Right lobe of liver (tissue), 6 donors: ENCODE results near the gene NAV1. TPM values are rescaled to one million over a fixed set of nuclear protein-coding genes. Genes with fewer than 3 reads are reported as not detected.

ENCODE experiments used
- ATAC-seq, 4 donors: fragments of 200-7000 bp; cut with Tn5 transposase; one replicate each; pipeline ENCODE4 v1.9.1; 2020; ENCODE audit warnings: mild to moderate bottlenecking in 4 of 4, moderate library complexity in 4 of 4
- DNase-seq, 3 donors: peaks; one replicate each; pipeline ENCODE4 v3.0.0-alpha.2; 2020
- H3K27ac ChIP-seq, 3 donors: fragments of 200-600 bp; one replicate each; pipeline ENCODE4 v1.8.0; 2022
- H3K27me3 ChIP-seq, 2 donors: fragments of 200-600 bp; one replicate each; pipeline ENCODE4 v1.8.0; 2022
- H3K36me3 ChIP-seq, 4 donors: fragments of 200-600 bp; sonication (generic) in 1 of 4; one replicate each; pipeline versions ENCODE4 v1.5.1 to v1.8.0; 2017 to 2022; ENCODE audit warnings: control low read depth in 1 of 4
- H3K4me1 ChIP-seq, 4 donors: fragments of 200-600 bp; sonication (generic) in 1 of 4; one replicate each; pipeline versions ENCODE4 v1.5.1 to v1.8.0; 2017 to 2022; ENCODE audit warnings: control low read depth in 1 of 4
- H3K4me3 ChIP-seq, 3 donors: fragments of 200-600 bp; one replicate each; pipeline ENCODE4 v1.8.0; 2022
- H3K9me3 ChIP-seq, 4 donors: fragments of 200-600 bp; sonication (generic) in 1 of 4; one replicate each; pipeline versions ENCODE4 v1.5.1 to v1.8.0; 2017 to 2022; ENCODE audit warnings: control low read depth in 1 of 4
- POLR2A ChIP-seq: fragments of 450-650 bp; IDR thresholded peaks from one replicate; pipeline ENCODE4 v1.6.1; 2017; ENCODE audit warnings: antibody characterized with exemption, mild to moderate bottlenecking
- WGBS: methylation state at CpG from one replicate; pipeline ENCODE4 v1.1.6; 2018; ENCODE audit warnings: low coverage, low lambda C conversion rate; ENCODE audit not compliant: insufficient coverage; ENCODE audit errors: missing lambda C conversion rate; 5-methylcytosine and 5-hydroxymethylcytosine counted together
- intact Hi-C, 2 donors: fragments of 100-400 bp; cut with DNase I; formaldehyde crosslinking; loops; one replicate each; pipeline versions ENCODE4 v1.11.2 to v1.14.1; 2022
- total RNA-seq, 6 experiments: library from RNA; depleted of rRNA in 2 of 6; stranded (reverse); fragments of >200 nt in 2 of 6; fragmentation: NEBNext Ultra II Directional in 3 of 6; extraction: Animal tissue kit (Norgen Biotek cat#: 25700) in 3 of 6; gene quantifications; one replicate each; pipeline versions ENCODE4 v1.1.0 to v1.2.4, GENCODE V29; 2016 to 2023
- TF ChIP-seq, protein P1 (sequence below), 4 donors: fragments of 200-600 bp in 3 of 4; fragments of 450-650 bp in 1 of 4; IDR thresholded peaks; one replicate each; pipeline versions ENCODE4 v1.5.1 to v1.8.0; 2016 to 2022; ENCODE audit warnings: antibody characterized with exemption in 4 of 4, mild to moderate bottlenecking in 2 of 4
- donor health status: DM: no; HTN: yes; CAD: no.
- donor health status: DM: no; HTN: no; CAD: no.
- donor health status: DM: no; HTN: no; CAD: no.
- donor health status: DM: no; HTN: yes; CAD: no.
- donor health status: DM: no; HTN: yes; CAD: no.

NAV1 gene
- total RNA-seq, 6 experiments from 2014 or later, result 2.1 to 7.4 (median 3.7) TPM

DNA sequence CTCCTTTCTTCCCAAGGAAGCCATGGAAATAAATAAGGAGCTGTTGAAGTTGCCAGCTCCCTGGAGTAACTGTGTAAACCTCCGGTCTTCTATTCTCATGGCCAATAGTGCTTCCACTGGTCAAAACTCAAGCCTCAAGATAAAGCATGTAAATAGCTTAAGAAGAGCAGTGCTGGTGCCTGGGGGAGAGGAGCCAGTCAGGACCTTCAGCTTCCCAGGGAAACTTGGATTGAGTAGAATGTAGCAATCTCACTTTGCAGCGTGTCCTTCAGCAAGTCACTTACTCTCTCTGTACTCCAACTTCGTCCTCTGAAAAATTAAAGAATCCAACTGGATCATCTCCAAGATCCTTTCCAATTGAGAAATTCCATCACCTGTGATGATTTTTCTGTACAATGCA lies 44.7 kb downstream of the NAV1 start:
- 80% methylated on average over 3 of the region's 3 CpGs for WGBS
- DNase-seq, result peak in 1 of 3 donors; percentile 10
- intact Hi-C loops, result no loop called here

DNA sequence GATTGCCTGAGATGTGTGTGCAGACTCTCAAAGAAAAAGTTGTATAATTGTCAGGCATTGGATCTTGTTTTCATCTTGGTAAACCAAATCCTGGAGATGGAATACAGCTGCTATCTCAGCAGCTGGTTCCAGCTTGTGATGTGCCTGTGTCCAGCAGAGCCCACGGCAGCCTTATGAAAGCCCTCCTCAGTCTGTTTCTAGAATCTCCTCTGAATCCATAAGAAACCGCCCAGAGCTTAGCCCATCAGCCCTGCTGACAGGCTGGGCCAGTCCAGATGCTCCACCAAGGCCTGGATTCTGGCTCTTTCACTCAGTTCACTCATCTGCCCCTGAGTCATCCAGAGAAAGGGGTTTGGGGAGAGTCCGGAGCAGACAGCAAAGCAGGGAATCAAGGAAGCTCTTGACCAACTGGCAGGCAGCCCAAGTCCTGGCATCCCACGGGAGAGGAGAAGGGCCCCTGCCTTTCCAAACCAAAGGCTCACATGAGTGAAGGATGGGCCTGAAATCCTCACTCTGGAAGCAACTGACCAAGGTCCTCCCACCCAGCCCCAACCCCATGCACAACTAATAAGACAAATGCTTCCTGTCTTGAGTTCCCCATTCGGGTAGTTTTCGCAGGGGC lies 45.7 kb downstream of the NAV1 start:
- intact Hi-C loops, result no loop called here
- Histone ChIP-seq H3K36me3 (no peaks in the 10 kb centered on the region), H3K27me3 (no peaks in the 10 kb centered on the region), H3K27ac (no peak overlapping the region), H3K4me1 (no peaks in the 10 kb centered on the region), H3K4me3 (no peak overlapping the region), H3K9me3 (no peaks in the 10 kb centered on the region)
- ATAC-seq (peak in 1 of 4 donors; percentile 17), DNase-seq (peak in 1 of 3 donors; percentile 31)
- WGBS, result 62% methylated on average over 5 of the region's 6 CpGs
- TF ChIP-seq, protein P1, sequence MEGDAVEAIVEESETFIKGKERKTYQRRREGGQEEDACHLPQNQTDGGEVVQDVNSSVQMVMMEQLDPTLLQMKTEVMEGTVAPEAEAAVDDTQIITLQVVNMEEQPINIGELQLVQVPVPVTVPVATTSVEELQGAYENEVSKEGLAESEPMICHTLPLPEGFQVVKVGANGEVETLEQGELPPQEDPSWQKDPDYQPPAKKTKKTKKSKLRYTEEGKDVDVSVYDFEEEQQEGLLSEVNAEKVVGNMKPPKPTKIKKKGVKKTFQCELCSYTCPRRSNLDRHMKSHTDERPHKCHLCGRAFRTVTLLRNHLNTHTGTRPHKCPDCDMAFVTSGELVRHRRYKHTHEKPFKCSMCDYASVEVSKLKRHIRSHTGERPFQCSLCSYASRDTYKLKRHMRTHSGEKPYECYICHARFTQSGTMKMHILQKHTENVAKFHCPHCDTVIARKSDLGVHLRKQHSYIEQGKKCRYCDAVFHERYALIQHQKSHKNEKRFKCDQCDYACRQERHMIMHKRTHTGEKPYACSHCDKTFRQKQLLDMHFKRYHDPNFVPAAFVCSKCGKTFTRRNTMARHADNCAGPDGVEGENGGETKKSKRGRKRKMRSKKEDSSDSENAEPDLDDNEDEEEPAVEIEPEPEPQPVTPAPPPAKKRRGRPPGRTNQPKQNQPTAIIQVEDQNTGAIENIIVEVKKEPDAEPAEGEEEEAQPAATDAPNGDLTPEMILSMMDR (IDR thresholded peaks at IDR 0.05), result no peak
- TF ChIP-seq POLR2A, result no peak

More for the DNA sequence above, 44.7 kb downstream of the NAV1 start:
- no peaks in the 10 kb centered on the region for H3K27me3 ChIP-seq
- H3K36me3 ChIP-seq, result no peaks in the 10 kb centered on the region
- ATAC-seq, result no peak
- no peak for TF ChIP-seq POLR2A
- TF ChIP-seq, protein P1 (IDR thresholded peaks at IDR 0.05), result no peak
- H3K4me3 ChIP-seq, result no peak overlapping the region
- H3K27ac ChIP-seq, result no peak overlapping the region
- no peaks in the 10 kb centered on the region for H3K4me1 ChIP-seq
- no peaks in the 10 kb centered on the region for H3K9me3 ChIP-seq

DNA sequence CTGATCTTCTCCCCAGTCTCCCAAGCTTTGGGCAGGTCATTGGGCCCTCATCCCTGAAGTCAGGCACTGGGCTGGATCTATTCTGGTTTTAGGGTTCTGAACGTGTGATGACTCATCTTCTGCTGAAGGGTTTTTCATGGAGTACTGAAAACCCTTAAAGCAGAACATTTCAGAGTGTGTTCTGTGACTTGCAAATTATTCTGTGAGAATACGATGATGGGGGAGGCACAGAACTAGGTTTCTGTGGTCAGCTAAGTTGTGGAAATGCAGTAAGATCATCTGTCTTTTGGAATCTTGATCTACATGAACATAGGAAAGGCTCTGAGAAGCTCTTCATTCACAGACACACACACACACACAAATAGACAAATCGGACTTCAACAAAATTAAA lies 46.2 kb downstream of the NAV1 start:
- no peak for ATAC-seq
- no peak for TF ChIP-seq POLR2A
- TF ChIP-seq, protein P1 (IDR thresholded peaks at IDR 0.05), result no peak
- Histone ChIP-seq H3K4me3 (no peak overlapping the region), H3K4me1 (no peaks in the 10 kb centered on the region), H3K36me3 (no peaks in the 10 kb centered on the region), H3K27ac (no peak overlapping the region), H3K9me3 (no peaks in the 10 kb centered on the region), H3K27me3 (no peaks in the 10 kb centered on the region)
- DNase-seq, result no peak
- intact Hi-C loops, result no loop called here
- 66% methylated on average over 2 of the region's 3 CpGs for WGBS

DNA sequence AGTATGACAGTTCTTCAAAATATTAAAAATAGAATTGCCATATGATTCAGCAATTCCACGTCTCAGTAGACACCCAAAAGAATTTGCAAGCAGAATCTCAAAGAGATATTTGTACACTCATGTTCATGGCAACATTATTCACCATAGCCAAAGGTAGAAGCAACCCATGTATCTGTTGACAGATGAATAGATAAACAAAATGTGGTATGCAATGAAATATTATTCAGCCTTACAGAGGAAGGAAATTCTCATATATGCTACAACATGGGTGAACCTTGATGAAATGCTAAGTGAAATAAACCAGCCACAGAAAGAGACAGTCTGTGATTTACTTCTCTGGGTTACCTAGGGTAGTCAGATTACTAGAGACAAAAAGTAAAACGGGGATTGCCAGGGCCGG lies 47.0 kb downstream of the NAV1 start:
- no peak overlapping the region for H3K4me3 ChIP-seq

More for the DNA sequence above, 47.0 kb downstream of the NAV1 start:
- Histone ChIP-seq H3K9me3 (no peaks in the 10 kb centered on the region), H3K27ac (no peak overlapping the region), H3K4me1 (no peaks in the 10 kb centered on the region), H3K36me3 (no peaks in the 10 kb centered on the region), H3K27me3 (no peaks in the 10 kb centered on the region)
- 72% methylated on average over 3 of the region's 3 CpGs for WGBS
- intact Hi-C loops, result no loop called here
- ATAC-seq (no peak), DNase-seq (no peak)
- TF ChIP-seq POLR2A, result no peak
- TF ChIP-seq, protein P1 (IDR thresholded peaks at IDR 0.05), result no peak
